HG03432 (cell line): ENCODE results near the gene WNK2.

Experiments used
- ATAC-seq: cut with Tn5 transposase; IDR thresholded peaks from one replicate; pipeline ENCODE4 v1.9.1; 2021; ENCODE audit warnings: mild to moderate bottlenecking, moderate library complexity; ENCODE audit not compliant: unreplicated experiment

The WNK2 gene

GRCh38 chr9:93303258-93303771 lies 119.4 kb downstream of the WNK2 start:
- ATAC-seq: no peak

- no peak for ATAC-seq
These were observed 120.1 kb downstream of the WNK2 start for GRCh38 chr9:93303806-93304573.

- no peak for ATAC-seq
These were observed 120.9 kb downstream of the WNK2 start for GRCh38 chr9:93304574-93305496.

- ATAC-seq: no peak
These were observed 121.6 kb downstream of the WNK2 start for GRCh38 chr9:93305497-93306020.

- ATAC-seq: no peak
These were observed 122.1 kb downstream of the WNK2 start for GRCh38 chr9:93306081-93306480.

GRCh38 chr9:93306579-93307091 lies 122.7 kb downstream of the WNK2 start:
- ATAC-seq: no peak

GRCh38 chr9:93307468-93308157 lies 123.7 kb downstream of the WNK2 start:
- no peak for ATAC-seq

GRCh38 chr9:93308158-93308602 lies 124.2 kb downstream of the WNK2 start:
- no peak for ATAC-seq

GRCh38 chr9:93308676-93309075 lies 124.7 kb downstream of the WNK2 start:
- ATAC-seq: no peak

- ATAC-seq: no peak
These were observed 126.0 kb downstream of the WNK2 start for GRCh38 chr9:93309889-93310425.

GRCh38 chr9:93315118-93315517 lies 131.2 kb downstream of the WNK2 start:
- no peak for ATAC-seq

- no peak for ATAC-seq
These were observed 132.0 kb downstream of the WNK2 start for GRCh38 chr9:93315960-93316359.

- no peak for ATAC-seq
These were observed 133.0 kb downstream of the WNK2 start for GRCh38 chr9:93316726-93317494.

- ATAC-seq: no peak
These were observed 133.7 kb downstream of the WNK2 start for GRCh38 chr9:93317495-93318094.

- ATAC-seq: no peak
These were observed 134.5 kb downstream of the WNK2 start for GRCh38 chr9:93318480-93318879.

GRCh38 chr9:93319301-93319991 lies 135.5 kb downstream of the WNK2 start:
- no peak for ATAC-seq

GRCh38 chr9:93319992-93320500 lies 136.1 kb downstream of the WNK2 start:
- no peak for ATAC-seq

GRCh38 chr9:93320591-93321219 lies 136.8 kb downstream of the WNK2 start:
- ATAC-seq: no peak
